C4-2B (cell line): ENCODE data around the gene EID3.

ENCODE experiments used
- CTCF ChIP-seq: fragments of 450-650 bp; conservative IDR thresholded peaks from 2 replicates; pipeline ENCODE4 v1.5.1; 2017; ENCODE audit warnings: mild to moderate bottlenecking
- ZFX ChIP-seq: fragments of 450-650 bp; IDR thresholded peaks from 2 replicates; pipeline ENCODE4 v1.6.1; 2017

DNA sequence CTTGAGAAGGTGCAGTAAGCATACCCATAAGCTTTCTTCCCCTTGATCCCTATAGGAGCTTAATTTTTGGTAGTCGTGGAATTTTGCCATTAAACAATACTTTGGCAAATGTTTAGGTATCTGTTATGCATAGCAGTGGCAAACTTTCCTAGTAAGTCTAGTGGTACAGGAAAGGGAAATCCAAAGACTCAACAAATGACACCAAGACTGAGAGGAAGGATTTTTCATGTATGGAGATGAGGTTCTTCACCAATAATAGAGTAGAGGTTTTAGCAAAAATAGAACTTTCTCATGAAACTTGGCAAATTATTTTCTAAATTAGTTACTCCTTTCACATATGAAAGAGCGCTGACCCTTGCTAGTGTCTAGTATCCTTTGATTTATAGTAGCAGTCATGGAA, 2.8 kb downstream of the EID3 start:
- TF ChIP-seq CTCF: no peak
- TF ChIP-seq ZFX: no peak
